BE2C (cell line): ENCODE measurements around the gene MLPH.

Experiments
- DNase-seq: peaks from one replicate; pipeline ENCODE4 v3.0.0-alpha.2; 2020
- H3K27me3 ChIP-seq: fragments of 250-450 bp; sonication (Bioruptor Pico); 2 replicates; pipeline ENCODE4 v1.5.1; 2020; ENCODE audit warnings: mild to moderate bottlenecking
- H3K36me3 ChIP-seq: fragments of 250-450 bp; sonication (Bioruptor Pico); 2 replicates; pipeline ENCODE4 v1.5.1; 2020; ENCODE audit warnings: mild to moderate bottlenecking
- H3K4me1 ChIP-seq: fragments of 250-450 bp; sonication (Bioruptor Pico); 2 replicates; pipeline ENCODE4 v1.5.1; 2020
- H3K4me3 ChIP-seq: 2 replicates; pipeline ENCODE4 v1.5.1; 2011; ENCODE audit warnings: low read depth, low read length
- H3K9me3 ChIP-seq: fragments of 250-450 bp; sonication (Bioruptor Pico); 2 replicates; pipeline ENCODE4 v1.5.1; 2020
- TF ChIP-seq, protein P1 (sequence below): IDR thresholded peaks from 2 replicates; pipeline ENCODE4 v1.5.1; 2012; ENCODE audit warnings: mild to moderate bottlenecking, low read depth, low read length

Gene MLPH

DNA sequence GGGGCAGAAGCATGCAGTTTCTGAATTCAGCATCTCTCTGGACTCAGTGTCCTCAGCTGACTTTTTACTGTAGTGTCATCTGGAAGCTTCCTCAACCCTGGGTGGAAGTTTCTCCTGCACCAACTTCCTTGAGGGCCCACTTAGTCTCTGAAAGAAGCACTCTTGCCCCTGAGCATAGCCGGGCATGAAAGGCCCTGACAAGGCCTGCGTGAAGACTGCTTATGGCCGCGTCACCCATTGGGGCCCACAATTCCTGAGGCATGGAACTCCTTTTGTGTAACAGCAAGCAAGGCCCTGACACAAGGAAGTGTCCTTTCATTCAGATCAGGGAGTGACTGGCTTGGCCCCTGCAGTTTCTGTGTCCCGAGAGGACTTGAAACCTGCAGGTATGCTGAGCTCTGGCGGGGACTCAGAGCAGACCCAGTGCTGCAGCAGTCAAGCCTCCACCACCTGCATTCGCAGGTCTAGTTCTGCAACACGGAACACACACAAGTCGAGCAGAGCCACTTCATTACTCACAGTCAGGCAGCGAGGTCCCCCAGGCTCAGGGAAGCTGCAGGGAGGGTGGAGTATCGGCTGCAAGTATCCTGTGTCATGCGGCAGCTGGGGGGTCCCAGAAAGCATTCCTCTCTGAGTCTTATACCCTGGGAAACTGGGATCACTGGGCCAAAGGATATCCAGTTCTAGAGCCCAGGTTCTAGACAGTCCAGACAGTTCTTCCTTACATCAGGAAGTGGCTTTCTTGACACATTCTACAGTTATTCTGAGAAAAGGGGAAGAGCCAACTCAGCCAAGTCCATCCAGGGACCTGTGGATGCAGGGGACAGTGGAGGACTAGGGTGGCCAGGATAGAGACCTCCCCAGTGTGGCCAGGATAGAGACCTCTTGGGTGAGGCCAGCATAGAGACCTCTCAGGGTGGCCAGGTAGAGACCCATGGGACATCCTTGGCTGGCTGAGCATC lies 43.7 kb downstream of the MLPH start:
- Histone ChIP-seq H3K4me1 (no peaks in the 10 kb centered on the region), H3K9me3 (no peaks in the 10 kb centered on the region), H3K27me3 (no peaks in the 10 kb centered on the region), H3K4me3 (no peak overlapping the region), H3K36me3 (no peaks in the 10 kb centered on the region)
- TF ChIP-seq, protein P1, sequence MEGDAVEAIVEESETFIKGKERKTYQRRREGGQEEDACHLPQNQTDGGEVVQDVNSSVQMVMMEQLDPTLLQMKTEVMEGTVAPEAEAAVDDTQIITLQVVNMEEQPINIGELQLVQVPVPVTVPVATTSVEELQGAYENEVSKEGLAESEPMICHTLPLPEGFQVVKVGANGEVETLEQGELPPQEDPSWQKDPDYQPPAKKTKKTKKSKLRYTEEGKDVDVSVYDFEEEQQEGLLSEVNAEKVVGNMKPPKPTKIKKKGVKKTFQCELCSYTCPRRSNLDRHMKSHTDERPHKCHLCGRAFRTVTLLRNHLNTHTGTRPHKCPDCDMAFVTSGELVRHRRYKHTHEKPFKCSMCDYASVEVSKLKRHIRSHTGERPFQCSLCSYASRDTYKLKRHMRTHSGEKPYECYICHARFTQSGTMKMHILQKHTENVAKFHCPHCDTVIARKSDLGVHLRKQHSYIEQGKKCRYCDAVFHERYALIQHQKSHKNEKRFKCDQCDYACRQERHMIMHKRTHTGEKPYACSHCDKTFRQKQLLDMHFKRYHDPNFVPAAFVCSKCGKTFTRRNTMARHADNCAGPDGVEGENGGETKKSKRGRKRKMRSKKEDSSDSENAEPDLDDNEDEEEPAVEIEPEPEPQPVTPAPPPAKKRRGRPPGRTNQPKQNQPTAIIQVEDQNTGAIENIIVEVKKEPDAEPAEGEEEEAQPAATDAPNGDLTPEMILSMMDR: no peak
- DNase-seq: no peak

DNA sequence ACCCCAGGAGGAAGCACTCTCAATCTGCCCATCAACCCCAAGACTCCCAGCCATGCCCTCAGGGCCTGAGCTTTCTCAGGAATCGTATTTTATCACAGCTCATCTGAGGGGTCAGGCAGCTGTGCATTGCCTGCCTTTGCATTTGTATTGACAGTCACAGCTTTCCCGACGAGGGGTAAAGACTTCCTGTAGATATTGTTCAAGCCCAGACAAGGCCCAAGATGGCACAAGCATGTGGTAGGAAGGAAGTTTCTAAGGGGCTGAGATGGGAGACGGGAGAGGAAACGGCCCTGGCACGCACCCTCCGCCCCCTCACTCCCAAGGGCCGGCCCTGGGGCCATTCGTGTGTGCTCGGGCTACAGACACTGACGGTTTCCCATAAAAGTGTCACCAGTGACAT lies 45.1 kb downstream of the MLPH start:
- H3K4me1 ChIP-seq: no peaks in the 10 kb centered on the region
- TF ChIP-seq, protein P1: no peak
- H3K27me3 ChIP-seq: no peaks in the 10 kb centered on the region
- no peaks in the 10 kb centered on the region for H3K9me3 ChIP-seq
- no peaks in the 10 kb centered on the region for H3K36me3 ChIP-seq
- no peak overlapping the region for H3K4me3 ChIP-seq
- no peak for DNase-seq

DNA sequence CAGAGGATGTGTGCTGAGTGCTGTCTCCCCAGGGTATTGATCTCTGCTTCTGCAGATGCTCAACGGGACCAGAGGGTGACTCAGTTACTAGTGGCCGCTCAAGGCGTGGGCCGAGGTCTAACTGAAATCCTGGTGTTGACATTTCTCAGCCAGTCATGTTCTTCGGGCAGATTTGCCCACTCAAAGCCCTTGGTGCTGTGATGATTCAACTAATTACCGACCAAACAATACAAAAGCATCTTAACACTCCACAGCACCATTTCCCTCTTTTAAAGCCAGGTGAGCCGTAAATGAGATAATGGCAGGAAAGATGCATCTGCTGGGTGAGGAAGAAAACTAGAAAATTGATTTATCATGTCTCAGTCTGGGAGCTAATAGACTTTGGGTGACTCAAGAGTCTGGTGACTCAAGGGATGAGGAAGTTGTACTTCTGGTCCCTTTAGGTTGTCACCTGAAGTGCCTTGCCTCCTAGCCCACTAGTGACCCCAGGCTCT lies 46.7 kb downstream of the MLPH start:
- no peak for DNase-seq
- TF ChIP-seq, protein P1: no peak
- no peaks in the 10 kb centered on the region for H3K27me3 ChIP-seq
- H3K36me3 ChIP-seq: no peaks in the 10 kb centered on the region
- H3K9me3 ChIP-seq: no peaks in the 10 kb centered on the region
- H3K4me1 ChIP-seq: no peaks in the 10 kb centered on the region
- H3K4me3 ChIP-seq: no peak overlapping the region

DNA sequence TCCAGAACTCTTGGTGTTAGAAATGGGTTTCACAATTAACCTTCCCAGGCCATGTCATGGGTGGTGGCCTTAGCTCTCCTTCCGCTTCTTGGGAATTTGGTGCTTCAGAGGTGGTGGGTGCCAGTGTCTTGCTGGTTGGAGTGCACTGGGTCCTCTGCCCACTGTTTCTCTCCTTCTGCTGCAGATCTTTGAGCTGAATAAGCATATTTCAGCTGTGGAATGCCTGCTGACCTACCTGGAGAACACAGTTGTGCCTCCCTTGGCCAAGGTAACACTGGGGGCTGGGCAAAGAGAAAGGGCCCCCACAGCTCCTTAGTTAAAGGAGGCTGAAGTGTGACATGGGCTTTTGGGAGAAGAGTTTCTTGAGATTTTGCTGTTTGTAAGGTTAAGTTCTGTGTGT lies 47.3 kb downstream of the MLPH start:
- Histone ChIP-seq H3K27me3 (no peaks in the 10 kb centered on the region), H3K36me3 (no peaks in the 10 kb centered on the region)
- TF ChIP-seq, protein P1: no peak

DNA sequence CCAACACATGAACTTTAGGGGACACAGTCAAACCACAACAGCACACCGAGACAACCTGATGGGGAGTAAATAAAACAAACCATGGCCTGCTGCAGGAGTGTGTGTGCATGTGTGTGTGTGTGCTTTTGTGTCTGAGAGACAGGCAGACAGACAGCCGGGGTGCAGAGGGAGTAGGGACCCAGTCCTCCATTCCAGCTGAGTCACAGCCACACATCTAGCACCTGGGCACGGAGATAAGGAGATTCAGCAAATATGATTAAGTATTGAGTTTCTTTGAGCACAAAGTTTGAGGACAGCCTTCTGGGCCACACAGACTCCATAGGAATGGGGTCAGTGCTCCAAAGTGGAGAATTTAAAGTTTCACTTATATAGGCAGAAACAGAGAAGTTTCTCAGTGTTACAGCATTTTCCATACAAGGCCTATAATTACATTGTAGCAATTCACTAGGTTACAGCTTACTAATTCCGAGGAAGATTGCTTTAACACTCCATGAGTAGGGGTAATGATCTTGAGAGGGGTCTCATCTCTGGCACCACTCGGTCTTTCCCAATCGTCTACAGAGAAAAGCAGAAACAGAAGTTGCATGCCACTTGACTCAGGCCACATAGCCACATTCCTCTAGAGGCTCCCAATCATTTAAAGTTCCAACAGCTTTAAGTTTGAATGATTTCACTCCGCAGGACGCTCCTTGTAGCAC lies 48.5 kb downstream of the MLPH start:
- Histone ChIP-seq H3K4me3 (no peak overlapping the region), H3K36me3 (no peaks in the 10 kb centered on the region), H3K27me3 (no peaks in the 10 kb centered on the region), H3K4me1 (no peaks in the 10 kb centered on the region), H3K9me3 (no peaks in the 10 kb centered on the region)
- no peak for DNase-seq
- TF ChIP-seq, protein P1: no peak

More for the DNA sequence above, 47.3 kb downstream of the MLPH start:
- no peaks in the 10 kb centered on the region for H3K4me1 ChIP-seq
- H3K4me3 ChIP-seq: no peak overlapping the region
- DNase-seq: no peak
- H3K9me3 ChIP-seq: no peaks in the 10 kb centered on the region
